Neural cell (in vitro differentiated cells): ENCODE data around the gene IFNL3. TPM values are rescaled to one million over a fixed set of nuclear protein-coding genes. Genes with fewer than 3 reads are reported as not detected.

Experiments used
- H2AFZ ChIP-seq: fragments of 200-600, 300-800 bp; sonication (generic), shearing (Covaris generic); 2 replicates; pipeline ENCODE4 v1.6.0; 2014; ENCODE audit warnings: low read depth, mild to moderate bottlenecking, antibody characterized with exemption, low read length, moderate library complexity
- H3F3A ChIP-seq: fragments of 200-600 bp; shearing (Covaris generic); 2 replicates; pipeline ENCODE4 v1.6.1; 2016; ENCODE audit warnings: mild to moderate bottlenecking, moderate library complexity, mixed read lengths, antibody characterized with exemption, low read length; ENCODE audit not compliant: insufficient read depth, poor library complexity, severe bottlenecking
- H3K27ac ChIP-seq: fragments of 200-600, 300-800 bp; sonication (generic), shearing (Covaris generic); 2 replicates; pipeline ENCODE4 v1.5.1; 2014; ENCODE audit warnings: mild to moderate bottlenecking, low read length, moderate library complexity
- H3K27me3 ChIP-seq: fragments of 300-800, 200-600 bp; sonication (generic), shearing (Covaris generic); 2 replicates; pipeline ENCODE4 v1.6.0; 2014; ENCODE audit warnings: mild to moderate bottlenecking, low read depth, low read length, moderate library complexity; ENCODE audit not compliant: insufficient read depth
- H3K36me3 ChIP-seq: fragments of 300-800, 200-600 bp; sonication (generic), shearing (Covaris generic); 2 replicates; pipeline ENCODE4 v1.5.1; 2014; ENCODE audit warnings: mild to moderate bottlenecking, antibody characterized with exemption, low read length, moderate library complexity; ENCODE audit not compliant: insufficient read depth
- H3K4me2 ChIP-seq: fragments of 300-800, 200-600 bp; sonication (generic), shearing (Covaris generic); 2 replicates; pipeline ENCODE4 v1.6.0; 2014; ENCODE audit warnings: mild to moderate bottlenecking, low read length
- H3K4me3 ChIP-seq: fragments of 300-800, 200-600 bp; sonication (generic), shearing (Covaris generic); 2 replicates; pipeline ENCODE4 v1.5.1; 2014; ENCODE audit warnings: mild to moderate bottlenecking, low read length, moderate library complexity
- H3K79me2 ChIP-seq: fragments of 200-600 bp; shearing (Covaris generic); replicated peaks from 2 replicates; pipeline ENCODE4 v1.6.0; 2014; ENCODE audit warnings: mild to moderate bottlenecking, low read length, moderate library complexity; ENCODE audit not compliant: insufficient read depth
- H3K9ac ChIP-seq: fragments of 300-800, 200-600 bp; sonication (generic), shearing (Covaris generic); 2 replicates; pipeline ENCODE4 v1.6.1; 2016; ENCODE audit warnings: mild to moderate bottlenecking, low read length, mixed read lengths
- H3K9me2 ChIP-seq: fragments of 200-600 bp; shearing (Covaris generic); 2 replicates; pipeline ENCODE4 v1.6.1; 2016; ENCODE audit warnings: mild to moderate bottlenecking, low read length, mixed read lengths; ENCODE audit not compliant: insufficient read depth
- H3K9me3 ChIP-seq: fragments of 200-600, 300-800 bp; sonication (generic), shearing (Covaris generic); 2 replicates; pipeline ENCODE4 v1.6.1; 2016; ENCODE audit warnings: mild to moderate bottlenecking, mixed run types, low read length, moderate library complexity, mixed read lengths
- H4K20me1 ChIP-seq: fragments of 200-600 bp; shearing (Covaris generic); 2 replicates; pipeline ENCODE4 v1.6.1; 2016; ENCODE audit warnings: mild to moderate bottlenecking, mixed run types; ENCODE audit not compliant: insufficient read depth
- CTCF ChIP-seq: fragments of 450-650 bp; IDR thresholded peaks from 2 replicates; pipeline ENCODE4 v1.5.1; 2014; ENCODE audit warnings: antibody characterized with exemption, mild to moderate bottlenecking, moderate library complexity; ENCODE audit not compliant: poor library complexity, severe bottlenecking
- EZH2 ChIP-seq: fragments of 200-600, 300-800 bp; shearing (Covaris generic), sonication (generic); IDR thresholded peaks from 2 replicates; pipeline ENCODE4 v1.6.1; 2014; ENCODE audit warnings: antibody characterized with exemption, low read length, borderline replicate concordance, mild to moderate bottlenecking; ENCODE audit not compliant: insufficient read depth, poor library complexity, severe bottlenecking
- MXI1 ChIP-seq: fragments of 450-650 bp; conservative IDR thresholded peaks from 2 replicates; pipeline ENCODE4 v1.6.1; 2014; ENCODE audit warnings: antibody characterized with exemption, mild to moderate bottlenecking; ENCODE audit not compliant: poor library complexity, severe bottlenecking
- POLR2AphosphoS5 ChIP-seq: IDR thresholded peaks from 2 replicates; pipeline ENCODE4 v1.6.1; 2012
- RAD21 ChIP-seq: fragments of 450-650 bp; conservative IDR thresholded peaks from 2 replicates; pipeline ENCODE4 v1.6.1; 2014; ENCODE audit warnings: antibody characterized with exemption, mild to moderate bottlenecking, moderate library complexity
- REST ChIP-seq: IDR thresholded peaks from 2 replicates; pipeline ENCODE4 v1.6.1; 2012; ENCODE audit warnings: borderline replicate concordance
- SMC3 ChIP-seq: fragments of 450-650 bp; conservative IDR thresholded peaks from 2 replicates; pipeline ENCODE4 v1.6.1; 2014; ENCODE audit warnings: antibody characterized with exemption, mild to moderate bottlenecking, moderate library complexity; ENCODE audit not compliant: poor library complexity
- TAF1 ChIP-seq: IDR thresholded peaks from 2 replicates; pipeline ENCODE4 v1.6.1; 2012; ENCODE audit warnings: low read depth
- polyA plus RNA-seq: library from polyadenylated mRNA; depleted of rRNA; stranded (reverse); fragments of >200 nt; gene quantifications from 2 replicates; pipeline ENCODE4 v1.2.3, GENCODE V29; 2014

IFNL3 gene
- polyA plus RNA-seq, 1 donor from 2014 or later: not detected

- Histone ChIP-seq H3K27ac (no peak overlapping the region), H3K79me2 (no peaks in the 10 kb centered on the region), H4K20me1 (no peaks in the 10 kb centered on the region), H3K9me2 (no peaks in the 10 kb centered on the region), H3K27me3 (no peaks in the 10 kb centered on the region), H3K36me3 (no peaks in the 10 kb centered on the region), H3K4me3 (no peak overlapping the region), H2AFZ (no peak overlapping the region), H3F3A (no peaks in the 10 kb centered on the region), H3K9me3 (no peaks in the 10 kb centered on the region), H3K9ac (no peak overlapping the region), H3K4me2 (no peak overlapping the region)
- TF ChIP-seq RAD21 (no peak), CTCF (no peak), TAF1 (no peak), REST (no peak), POLR2AphosphoS5 (no peak), MXI1 (no peak)
Observed at GRCh38 chr19:39240421-39240820, 4.4 kb downstream of the IFNL3 start.

- Histone ChIP-seq H2AFZ (no peak overlapping the region), H3F3A (no peaks in the 10 kb centered on the region), H3K27me3 (no peaks in the 10 kb centered on the region), H3K9ac (no peak overlapping the region), H3K4me2 (no peak overlapping the region), H3K36me3 (no peaks in the 10 kb centered on the region), H3K9me2 (no peaks in the 10 kb centered on the region), H3K9me3 (no peaks in the 10 kb centered on the region), H3K4me3 (no peak overlapping the region), H3K27ac (no peak overlapping the region), H3K79me2 (no peaks in the 10 kb centered on the region), H4K20me1 (no peaks in the 10 kb centered on the region)
- no peak for TF ChIP-seq SMC3
- no peak for TF ChIP-seq REST
- no peak for TF ChIP-seq EZH2
- TF ChIP-seq POLR2AphosphoS5: no peak
- no peak for TF ChIP-seq RAD21
Observed at GRCh38 chr19:39238944-39239343, 5.9 kb downstream of the IFNL3 start.
